Tibial artery (tissue), 4 donors: ENCODE measurements around the gene TEX38.
A peak's percentile ranks its signal among the peaks of the same experiment; 100 is the strongest.

ENCODE experiments used
- DNase-seq, 2 donors: peaks; one replicate each; pipeline ENCODE4 v3.0.0-alpha.2; 2019
- H3K27ac ChIP-seq, 2 donors: fragments of 200-600 bp; sonication (generic) in 1 of 2; 1 replicate in 1 of 2; 2 replicates in 1 of 2; pipeline ENCODE4 v1.5.1; 2018 to 2019; ENCODE audit warnings: mild to moderate bottlenecking in 1 of 2
- H3K27me3 ChIP-seq, 2 donors: fragments of 200-600 bp; sonication (generic) in 1 of 2; one replicate each; pipeline versions ENCODE4 v1.5.1 to v1.6.0; 2016 to 2019
- H3K36me3 ChIP-seq, 3 donors: fragments of 200-600 bp; sonication (generic) in 2 of 3; one replicate each; pipeline ENCODE4 v1.5.1; 2016 to 2019; ENCODE audit warnings: mild to moderate bottlenecking in 2 of 3
- H3K4me1 ChIP-seq, 4 donors: fragments of 200-600 bp; sonication (generic) in 2 of 4; 1 replicate in 3 of 4; 2 replicates in 1 of 4; pipeline ENCODE4 v1.5.1; 2016 to 2019
- H3K4me3 ChIP-seq, 2 donors: fragments of 200-600 bp; sonication (generic) in 1 of 2; 1 replicate in 1 of 2; 2 replicates in 1 of 2; pipeline ENCODE4 v1.5.1; 2018 to 2019; ENCODE audit warnings: mild to moderate bottlenecking in 2 of 2
- H3K9me3 ChIP-seq, 3 donors: fragments of 200-600 bp; sonication (generic) in 1 of 3; one replicate each; pipeline ENCODE4 v1.5.1; 2016 to 2019
- intact Hi-C: fragments of 100-400 bp; cut with DNase I; formaldehyde crosslinking; loops from one replicate; pipeline ENCODE4 v1.15.0; 2023; ENCODE audit warnings: low total_unique reads
- TF ChIP-seq, protein P1 (sequence below), 2 experiments: fragments of 200-600 bp in 1 of 2; fragments of 450-650 bp in 1 of 2; IDR thresholded peaks; one replicate each; pipeline ENCODE4 v1.5.1; 2017 to 2019; ENCODE audit warnings: antibody characterized with exemption in 2 of 2, mild to moderate bottlenecking in 1 of 2, moderate library complexity in 1 of 2

The TEX38 gene

DNA sequence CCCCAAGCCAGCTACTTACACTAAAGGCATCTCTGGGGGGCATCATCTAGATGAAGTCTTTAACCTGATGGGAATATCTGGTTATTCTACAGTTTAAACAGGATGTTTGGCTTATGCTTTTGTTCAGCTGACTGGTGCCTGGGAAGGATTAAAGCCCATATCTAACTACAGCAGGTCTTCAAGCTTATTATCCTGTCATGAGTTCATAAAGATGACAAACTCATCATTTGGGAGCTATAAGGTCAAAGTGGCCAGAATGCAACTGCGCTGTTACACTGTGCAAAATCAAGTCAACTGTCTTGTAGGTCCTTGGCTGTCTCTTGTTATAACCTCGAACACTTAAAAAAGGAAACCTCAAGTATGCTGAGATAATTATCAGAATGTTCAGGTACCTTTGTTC is 36.4 kb upstream of the TEX38 start:
- no peak overlapping the region for H3K4me3 ChIP-seq
- no peaks in the 10 kb centered on the region for H3K27me3 ChIP-seq
- no peak overlapping the region for H3K27ac ChIP-seq
- peaks cover 46 to 66% (median 58%) of the 10 kb centered on the region in 3 donors for H3K36me3 ChIP-seq
- DNase-seq = no peak
- TF ChIP-seq, protein P1, sequence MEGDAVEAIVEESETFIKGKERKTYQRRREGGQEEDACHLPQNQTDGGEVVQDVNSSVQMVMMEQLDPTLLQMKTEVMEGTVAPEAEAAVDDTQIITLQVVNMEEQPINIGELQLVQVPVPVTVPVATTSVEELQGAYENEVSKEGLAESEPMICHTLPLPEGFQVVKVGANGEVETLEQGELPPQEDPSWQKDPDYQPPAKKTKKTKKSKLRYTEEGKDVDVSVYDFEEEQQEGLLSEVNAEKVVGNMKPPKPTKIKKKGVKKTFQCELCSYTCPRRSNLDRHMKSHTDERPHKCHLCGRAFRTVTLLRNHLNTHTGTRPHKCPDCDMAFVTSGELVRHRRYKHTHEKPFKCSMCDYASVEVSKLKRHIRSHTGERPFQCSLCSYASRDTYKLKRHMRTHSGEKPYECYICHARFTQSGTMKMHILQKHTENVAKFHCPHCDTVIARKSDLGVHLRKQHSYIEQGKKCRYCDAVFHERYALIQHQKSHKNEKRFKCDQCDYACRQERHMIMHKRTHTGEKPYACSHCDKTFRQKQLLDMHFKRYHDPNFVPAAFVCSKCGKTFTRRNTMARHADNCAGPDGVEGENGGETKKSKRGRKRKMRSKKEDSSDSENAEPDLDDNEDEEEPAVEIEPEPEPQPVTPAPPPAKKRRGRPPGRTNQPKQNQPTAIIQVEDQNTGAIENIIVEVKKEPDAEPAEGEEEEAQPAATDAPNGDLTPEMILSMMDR (IDR thresholded peaks at IDR 0.05) = no peak
- intact Hi-C loops = no loop called here
- H3K4me1 ChIP-seq = peaks cover 0 to 35% (median 13%) of the 10 kb centered on the region in 4 donors
- no peaks in the 10 kb centered on the region for H3K9me3 ChIP-seq

DNA sequence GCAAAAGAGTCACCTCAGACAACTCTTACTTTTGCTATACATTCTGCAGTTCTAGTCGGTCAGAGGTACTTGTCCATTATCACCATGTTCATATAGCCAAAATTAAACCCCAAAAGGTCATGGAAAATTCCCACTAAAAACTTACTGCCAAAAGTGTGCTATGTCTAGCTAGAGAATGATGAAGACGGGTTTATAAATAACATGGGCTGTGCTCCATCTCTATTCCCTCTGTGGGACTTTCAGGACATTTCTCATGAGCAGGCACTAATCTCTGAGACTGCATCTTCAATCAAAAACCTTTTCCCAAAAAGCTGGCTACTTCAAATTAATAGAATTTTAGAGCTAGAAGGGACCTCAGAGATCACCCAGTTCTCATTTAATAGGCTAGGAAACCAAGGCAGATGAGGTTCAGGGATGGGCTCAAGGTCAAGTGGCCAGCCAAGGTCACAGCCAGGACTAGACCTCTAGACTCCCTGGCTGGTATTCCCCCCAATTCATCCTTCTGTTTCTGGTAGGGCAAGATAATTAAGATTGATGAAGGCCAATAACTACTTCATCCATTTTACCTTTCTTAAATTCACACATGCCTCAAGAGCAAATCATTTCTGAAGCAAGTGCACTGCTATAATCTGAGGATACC is 34.1 kb upstream of the TEX38 start:
- TF ChIP-seq, protein P1 (IDR thresholded peaks at IDR 0.05) = no peak
- no peaks in the 10 kb centered on the region for H3K9me3 ChIP-seq
- no peak overlapping the region for H3K4me3 ChIP-seq
- H3K36me3 ChIP-seq = peaks cover 33 to 53% (median 49%) of the 10 kb centered on the region in 3 donors
- peak overlapping the region; percentile 66 to 74 for H3K27ac ChIP-seq
- no peak for DNase-seq
- H3K27me3 ChIP-seq = no peaks in the 10 kb centered on the region
- intact Hi-C loops = no loop called here
- peaks cover 0 to 40% (median 13%) of the 10 kb centered on the region in 4 donors for H3K4me1 ChIP-seq

DNA sequence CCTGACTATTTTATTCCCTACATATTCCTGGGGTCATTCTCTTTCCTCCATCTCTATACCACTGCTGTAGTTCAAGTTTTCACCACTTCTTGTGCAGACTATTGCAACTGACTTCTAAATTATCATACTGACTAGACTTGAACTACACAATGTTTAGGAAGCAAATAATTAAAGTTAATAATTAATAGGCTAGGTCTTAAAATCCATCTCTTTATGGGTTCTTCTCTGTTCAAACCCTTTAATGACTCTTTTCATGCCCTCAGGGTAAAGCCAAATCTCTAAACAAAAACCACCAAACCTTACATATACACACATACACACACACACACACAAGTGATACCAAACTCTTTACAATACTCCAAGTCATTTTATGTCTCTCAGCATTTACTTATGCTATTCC is 32.7 kb upstream of the TEX38 start:
- no peak overlapping the region for H3K4me3 ChIP-seq
- peak overlapping the region in 1 of 2 donors; percentile 27 for H3K27ac ChIP-seq
- H3K9me3 ChIP-seq = no peaks in the 10 kb centered on the region
- H3K27me3 ChIP-seq = no peaks in the 10 kb centered on the region
- TF ChIP-seq, protein P1 (IDR thresholded peaks at IDR 0.05) = no peak
- H3K36me3 ChIP-seq = peaks cover 25 to 48% (median 46%) of the 10 kb centered on the region in 3 donors
- no peak for DNase-seq
- intact Hi-C loops = no loop called here
- peaks cover 0 to 53% (median 14%) of the 10 kb centered on the region in 4 donors for H3K4me1 ChIP-seq

DNA sequence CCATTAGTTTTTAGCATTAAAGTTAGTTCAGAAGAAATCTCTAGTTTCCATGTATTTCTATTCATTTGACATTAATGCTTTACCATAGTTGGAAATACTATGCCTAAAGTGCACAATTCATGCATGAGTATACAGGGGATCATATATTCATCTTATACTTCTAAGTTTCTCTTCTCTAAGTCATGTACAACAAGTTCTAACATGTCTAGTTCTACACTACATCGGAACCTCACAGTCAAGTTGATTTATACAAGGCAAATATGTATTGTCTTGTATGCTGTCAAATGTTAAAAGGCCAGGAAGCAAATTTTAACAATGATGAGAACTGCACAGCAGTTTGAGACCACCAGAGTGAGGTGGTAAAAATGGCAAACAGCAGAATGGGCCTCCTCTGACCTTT is 32.1 kb upstream of the TEX38 start:
- Histone ChIP-seq H3K4me3 (no peak overlapping the region), H3K27me3 (no peaks in the 10 kb centered on the region), H3K27ac (peak overlapping the region in 1 of 2 donors; percentile 27), H3K4me1 (peaks cover 0 to 53% (median 14%) of the 10 kb centered on the region in 4 donors), H3K36me3 (peaks cover 20 to 42% (median 39%) of the 10 kb centered on the region in 3 donors), H3K9me3 (no peaks in the 10 kb centered on the region)
- DNase-seq = no peak
- TF ChIP-seq, protein P1 (IDR thresholded peaks at IDR 0.05) = no peak
- intact Hi-C loops = no loop called here

DNA sequence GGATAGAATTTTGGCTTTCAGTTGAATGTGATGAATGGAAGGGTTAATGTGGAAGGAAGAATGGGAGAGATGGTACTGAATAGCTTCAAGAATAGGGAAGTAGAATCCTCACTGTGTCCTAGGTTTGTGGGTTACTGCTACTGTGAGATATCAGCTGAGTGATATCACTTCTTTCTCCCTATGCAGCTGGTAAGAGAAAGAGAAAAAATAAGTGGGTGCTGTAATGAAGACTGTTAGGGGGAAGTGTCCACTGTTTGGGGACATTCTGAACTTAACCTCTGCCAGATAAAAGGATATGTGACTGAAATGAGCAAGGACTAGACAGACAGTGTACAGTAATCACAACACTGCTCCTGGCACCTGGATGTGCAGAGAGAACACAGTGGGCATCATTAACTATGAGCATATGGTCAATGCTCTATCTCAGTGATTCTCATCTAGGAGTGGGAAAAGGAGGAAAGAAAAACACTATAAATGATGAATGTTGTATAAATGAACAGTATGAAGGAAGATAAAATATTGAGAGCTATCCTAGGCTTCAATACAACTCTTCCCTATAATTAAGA is 29.5 kb upstream of the TEX38 start:
- Histone ChIP-seq H3K36me3 (peaks cover 9 to 26% (median 17%) of the 10 kb centered on the region in 3 donors), H3K4me1 (peaks cover 0 to 46% (median 9%) of the 10 kb centered on the region in 4 donors), H3K27ac (peak overlapping the region in 1 of 2 donors; percentile 40), H3K9me3 (no peaks in the 10 kb centered on the region), H3K4me3 (no peak overlapping the region), H3K27me3 (no peaks in the 10 kb centered on the region)
- intact Hi-C loops = no loop called here
- TF ChIP-seq, protein P1 (IDR thresholded peaks at IDR 0.05) = no peak
- DNase-seq = no peak
